Measurements from ENCODE around the gene USP5.
"Not testable (repeated sequence)": the region's sequence is repeated elsewhere in the genome, so short reads cannot be mapped to it uniquely, and the experiment has no call there.

USP5 gene

DNA sequence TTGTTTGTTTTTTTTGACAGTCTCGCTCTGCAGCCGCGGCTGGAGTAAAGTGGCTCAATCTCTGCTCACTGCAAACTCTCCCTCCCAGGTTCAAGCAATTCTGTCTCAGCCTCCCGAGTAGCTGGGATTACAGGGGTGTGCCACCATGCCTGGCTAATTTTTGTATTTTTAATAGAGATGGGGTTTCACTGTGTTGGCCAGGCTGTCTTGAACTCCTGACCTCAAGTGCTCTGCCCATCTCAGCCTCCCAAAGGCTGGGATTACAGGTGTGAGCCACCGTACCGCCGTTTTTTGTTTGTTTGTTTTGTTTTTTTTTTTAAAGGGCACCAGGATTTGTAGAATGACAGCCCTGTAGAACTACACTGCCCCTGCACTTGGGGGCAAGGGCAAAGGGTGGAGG lies 36.8 kb downstream of the USP5 start:
- DNase-seq (ENCODE audit: low spot score) = not testable (repeated sequence)

DNA sequence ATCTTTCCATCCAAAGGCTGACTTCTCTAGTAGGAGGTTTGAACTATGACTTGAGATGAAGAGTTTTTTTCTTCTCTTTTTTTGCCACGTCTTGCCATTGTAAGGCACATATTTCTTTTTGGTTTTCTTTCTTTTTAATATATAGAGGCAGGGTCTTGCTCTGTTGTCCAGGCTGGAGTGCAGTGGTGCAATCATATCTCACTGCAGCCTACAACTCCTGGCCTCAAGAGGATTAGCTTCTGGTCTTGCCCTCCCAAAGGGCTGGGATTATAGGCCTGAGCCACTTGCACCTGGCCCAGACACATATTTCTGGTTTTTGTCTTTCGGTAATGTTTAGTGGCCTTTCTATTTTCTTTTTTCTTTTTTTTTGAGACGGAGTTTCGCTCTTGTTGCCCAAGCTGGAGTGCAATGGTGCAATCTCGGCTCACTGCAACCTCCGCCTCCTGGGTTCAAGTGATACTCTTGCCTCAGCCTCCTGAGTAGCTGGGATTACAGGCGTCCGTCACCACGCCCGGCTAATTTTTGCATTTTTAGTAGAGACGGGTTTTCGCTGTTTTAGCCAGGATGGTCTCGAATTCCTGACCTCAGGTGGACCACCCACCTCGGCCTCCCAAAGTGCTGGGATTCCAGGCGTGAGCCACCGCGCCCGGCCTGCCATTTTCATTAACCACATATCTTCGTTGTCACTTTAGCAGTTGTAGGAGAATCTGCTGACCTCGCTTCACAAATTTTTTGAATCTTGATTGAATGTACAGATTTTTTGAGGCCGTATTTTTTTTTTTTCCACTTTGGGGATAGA lies 38.0 kb downstream of the USP5 start:
- DNase-seq (ENCODE audit: low spot score) = not testable (repeated sequence)

DNA sequence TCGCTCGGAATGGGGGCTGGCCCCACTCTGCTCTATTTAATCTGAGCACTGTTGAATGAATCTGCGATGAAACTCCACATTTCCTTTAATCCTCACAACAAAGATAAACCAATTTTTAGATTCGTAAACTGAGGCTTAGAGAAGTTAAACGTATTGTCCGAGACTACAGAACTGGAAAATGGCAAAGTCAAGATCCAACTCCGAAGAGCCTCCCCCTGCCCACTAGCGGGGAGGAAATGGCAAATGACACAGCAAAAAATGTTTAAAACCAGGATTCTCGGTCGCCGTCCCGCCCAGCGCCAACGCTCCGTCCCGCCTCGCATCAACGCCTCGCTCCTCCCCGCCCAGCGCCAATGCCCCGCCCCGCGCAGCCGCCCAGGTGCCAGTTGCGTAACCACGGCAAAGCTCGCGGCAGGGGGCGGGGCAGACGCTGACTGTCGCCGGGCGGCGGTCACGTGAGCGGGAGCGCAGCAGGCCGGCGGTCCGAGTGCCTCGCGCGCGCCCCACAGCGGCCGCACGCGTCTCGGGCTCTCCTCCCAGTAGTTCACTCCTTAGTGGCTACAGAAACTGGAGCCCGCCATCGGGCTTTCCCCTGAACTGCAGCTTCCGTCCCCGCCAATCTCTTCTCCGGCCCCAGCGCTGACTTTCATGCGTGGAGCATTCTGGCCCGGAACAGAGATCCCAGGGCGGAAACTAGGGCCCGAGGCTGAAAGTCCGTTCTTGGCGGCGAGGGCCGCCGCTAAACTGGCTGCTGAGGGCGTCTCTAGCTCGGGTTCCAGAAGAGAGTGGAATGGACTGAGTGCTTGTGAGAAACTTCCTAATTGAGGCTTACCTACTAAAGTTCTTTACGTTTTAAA lies 39.1 kb downstream of the USP5 start:
- DNase-seq (ENCODE audit: low spot score) = peak; percentile 100

DNA sequence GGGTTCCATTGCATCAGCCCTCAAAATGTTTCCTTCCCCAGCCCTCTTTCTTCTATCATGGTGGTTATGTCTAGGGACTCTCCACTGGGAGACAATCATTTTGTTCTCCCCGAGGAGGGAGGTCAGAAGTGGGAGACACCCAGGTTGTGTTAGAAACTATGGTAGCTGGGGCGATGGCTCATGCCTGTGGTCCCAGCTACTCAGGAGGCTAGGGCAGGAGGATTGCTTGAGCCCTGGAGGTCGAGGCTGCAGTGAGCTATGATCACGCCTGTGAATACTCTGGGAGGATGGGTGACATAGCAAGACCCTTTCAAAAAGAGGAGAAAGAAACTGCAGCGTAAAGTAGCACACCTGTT lies 39.7 kb downstream of the USP5 start:
- no peak for DNase-seq (ENCODE audit: low spot score)

DNA sequence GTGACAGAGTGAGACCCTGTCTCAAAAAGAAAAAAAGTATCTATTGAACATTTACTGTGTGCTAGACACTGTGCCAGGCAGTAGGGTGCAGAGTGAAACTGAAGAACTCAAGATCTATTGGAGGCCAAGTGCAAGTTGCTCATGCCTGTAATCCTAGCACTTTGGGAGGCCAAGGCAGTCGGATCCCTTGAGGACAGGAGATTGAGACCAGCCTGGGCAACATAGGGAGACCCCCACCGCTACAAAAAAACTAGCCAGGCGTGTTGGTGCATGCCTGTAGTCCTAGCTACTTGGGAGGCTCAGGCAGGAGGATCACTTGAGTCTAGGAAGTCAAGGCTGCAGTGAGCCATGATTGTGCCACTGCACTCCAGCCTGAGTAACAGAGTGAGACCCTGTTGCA lies 40.7 kb downstream of the USP5 start:
- not testable (repeated sequence) for DNase-seq (ENCODE audit: low spot score)

DNA sequence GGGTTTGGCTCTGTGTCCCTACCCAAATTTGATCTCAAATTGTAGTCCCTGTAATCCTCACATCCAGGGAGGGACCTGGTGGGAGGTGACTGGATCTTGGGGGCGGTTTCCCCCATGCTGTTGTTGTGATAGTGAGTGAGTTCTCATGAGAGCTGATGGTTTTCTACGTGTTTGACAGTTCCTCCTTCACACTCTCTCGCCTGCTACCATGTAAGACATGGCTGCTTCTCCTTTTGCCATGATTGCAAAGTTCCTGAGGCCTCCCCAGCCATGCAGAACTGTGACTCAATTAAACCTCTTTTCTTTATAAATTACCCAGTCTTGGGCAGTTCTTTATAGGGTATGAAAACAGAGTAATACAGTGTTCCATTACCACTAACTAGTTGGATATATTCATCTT lies 42.4 kb downstream of the USP5 start:
- DNase-seq (ENCODE audit: low spot score) = no peak

DNA sequence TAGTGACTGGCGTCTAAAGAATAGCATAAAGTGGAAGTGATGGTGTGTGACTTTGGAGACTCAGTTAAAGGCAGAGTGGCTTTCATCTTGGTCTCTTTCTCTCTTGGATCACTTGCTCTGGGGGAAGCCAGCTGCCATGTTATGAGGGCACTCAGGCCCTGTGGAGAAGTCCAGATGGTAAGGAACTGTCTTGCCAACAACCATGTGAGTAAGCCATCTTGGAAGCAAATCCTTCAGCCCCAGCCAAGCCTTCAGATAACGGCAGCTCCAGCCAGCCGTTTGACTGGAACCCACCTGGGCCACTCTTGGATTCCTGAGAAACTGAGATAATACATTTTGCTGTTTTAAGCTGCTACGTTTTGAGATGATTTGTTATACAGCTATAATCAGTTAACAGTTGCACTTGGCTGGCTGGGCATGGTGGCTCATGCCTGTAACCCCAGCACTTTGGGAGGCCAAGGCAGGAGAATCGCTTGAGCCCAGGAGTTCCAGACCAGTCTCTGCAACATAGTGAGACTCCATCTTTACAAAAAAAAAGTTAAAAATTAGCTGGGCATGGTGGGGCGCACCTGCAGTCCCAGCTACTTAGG lies 45.0 kb downstream of the USP5 start:
- no peak for DNase-seq (ENCODE audit: low spot score)

DNA sequence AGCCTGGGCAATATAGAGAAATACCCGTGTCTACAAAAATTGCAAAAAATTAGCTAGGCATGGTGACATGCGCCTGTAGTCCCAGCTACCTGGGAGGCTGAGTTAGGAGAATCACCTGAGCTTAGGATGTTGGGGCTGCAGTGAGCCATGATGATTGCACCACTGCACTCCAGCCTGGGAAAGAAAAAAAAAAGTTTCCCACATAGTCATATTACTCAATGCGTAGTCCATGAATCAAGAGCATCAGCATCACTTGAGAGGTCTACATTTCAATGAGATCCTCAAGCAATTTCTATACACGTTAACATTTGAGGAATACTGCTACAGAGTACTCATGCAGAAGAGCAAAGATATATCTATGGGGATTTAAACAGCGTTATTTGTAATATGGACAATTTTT lies 47.5 kb downstream of the USP5 start:
- no peak for DNase-seq (ENCODE audit: low spot score)

DNA sequence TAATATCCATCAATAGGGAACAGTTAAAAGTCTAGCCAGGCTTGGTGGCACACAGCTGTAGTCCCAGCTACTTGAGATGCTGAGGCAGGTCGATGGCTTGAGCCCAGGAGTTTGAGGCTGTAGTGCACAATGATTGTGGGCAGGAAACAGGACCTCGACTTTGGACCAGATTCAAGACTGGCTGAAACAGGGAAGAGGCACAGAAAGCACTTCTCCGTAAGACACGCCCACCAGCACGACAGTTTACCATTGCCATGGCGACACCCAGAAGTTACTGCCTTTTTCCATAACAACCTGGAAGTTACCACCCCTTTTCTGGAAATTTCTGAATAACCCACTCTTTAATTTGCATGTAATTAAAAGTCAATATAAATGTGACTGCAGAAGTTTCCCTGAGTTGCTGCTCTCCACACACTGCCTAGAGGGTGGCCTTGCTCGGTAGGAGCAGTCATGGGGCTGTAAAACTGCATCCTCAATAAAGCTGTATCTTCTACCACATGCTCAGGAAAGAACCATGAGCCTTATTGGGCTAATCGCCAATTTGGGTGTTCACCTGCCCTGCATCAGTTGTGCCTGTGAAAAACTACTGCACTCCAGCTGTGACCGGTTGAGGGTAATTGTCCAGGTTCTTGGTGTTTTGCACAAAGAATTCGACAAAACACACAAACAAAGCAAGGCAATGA lies 48.0 kb downstream of the USP5 start:
- peak; percentile 34 for DNase-seq (ENCODE audit: low spot score)

DNA sequence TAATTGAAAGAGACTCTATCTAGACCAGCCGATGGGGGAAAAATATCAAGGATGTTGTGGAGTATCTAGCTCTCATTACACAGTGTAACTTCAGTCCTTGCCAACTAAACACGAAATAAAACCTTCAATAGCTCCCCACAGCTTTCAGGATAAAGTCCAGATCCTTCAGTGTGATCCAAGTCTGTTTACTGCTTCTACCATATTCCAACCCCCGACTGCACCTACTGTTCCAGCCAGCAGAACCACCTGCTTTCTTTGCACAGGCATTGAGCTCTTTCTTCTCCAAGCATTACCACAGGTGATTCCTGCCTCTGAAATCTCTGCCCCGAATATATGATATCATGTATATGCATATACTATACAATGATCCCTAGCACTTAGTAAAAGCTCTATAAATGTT lies 50.5 kb downstream of the USP5 start:
- no peak for DNase-seq (ENCODE audit: low spot score)

DNA sequence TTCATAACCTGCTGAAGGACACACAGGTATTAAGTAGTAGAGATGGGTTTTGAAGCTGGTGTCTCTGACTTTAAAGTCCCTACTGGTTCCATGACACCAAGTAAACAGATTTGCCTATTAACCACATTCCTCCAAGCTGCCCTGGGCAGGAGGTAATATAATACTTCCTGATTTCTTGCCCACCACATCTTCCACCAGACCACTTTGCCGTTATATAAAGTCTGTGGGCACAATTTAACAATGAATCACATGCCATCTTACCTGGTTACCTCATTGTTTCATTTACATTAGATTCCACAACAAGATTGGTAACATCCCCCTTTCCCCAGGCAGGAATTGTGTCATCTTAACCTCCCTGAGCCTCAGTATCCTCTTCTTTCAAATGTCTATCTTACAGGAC lies 51.8 kb downstream of the USP5 start:
- no peak for DNase-seq (ENCODE audit: low spot score)

DNA sequence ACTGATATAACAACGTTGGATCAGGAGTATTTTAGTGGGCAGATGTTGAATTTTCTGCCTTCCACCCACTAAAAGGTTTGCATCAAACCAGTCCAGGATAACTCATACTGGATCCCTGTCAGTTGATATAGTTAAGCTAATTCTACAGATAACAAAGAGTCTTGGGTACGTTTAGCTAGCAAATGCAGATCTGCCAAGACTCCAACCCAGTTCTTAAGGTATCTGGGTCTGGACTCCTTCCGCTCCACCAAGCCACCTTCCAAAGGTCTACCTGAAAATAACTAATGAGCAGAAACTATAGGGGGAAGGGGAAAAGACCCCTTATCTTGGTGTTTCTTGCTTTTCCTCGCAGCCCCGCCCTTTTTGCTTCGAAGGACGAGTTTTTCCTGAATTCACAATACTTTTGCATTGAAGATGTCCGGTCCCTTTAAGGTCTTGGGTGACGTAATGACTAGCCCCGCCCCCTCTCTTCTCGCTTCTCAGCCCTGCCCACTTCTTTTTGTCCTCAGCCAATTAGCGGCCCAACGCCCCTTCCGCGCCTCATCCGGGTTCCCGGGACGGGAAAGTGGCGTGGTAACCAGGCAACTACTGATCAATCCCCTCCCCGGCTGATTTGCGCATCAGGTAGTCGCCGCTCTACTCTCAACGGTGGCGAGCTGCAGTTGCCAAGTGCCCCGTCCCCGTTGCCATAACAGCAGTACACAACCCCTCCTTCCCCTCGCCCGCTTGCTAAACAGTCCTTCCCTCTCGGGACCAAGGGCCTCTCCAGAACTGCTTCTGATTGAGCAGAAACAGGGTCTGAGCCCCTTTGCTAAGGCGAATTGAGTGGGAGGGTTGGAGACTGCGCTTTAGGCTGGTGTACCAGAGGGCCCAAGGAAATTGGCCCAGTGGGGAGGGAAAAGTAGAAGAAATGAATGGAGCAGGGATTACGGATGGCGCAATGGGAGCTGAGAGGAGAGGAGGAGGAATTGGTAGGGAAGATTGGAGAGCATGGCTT lies 52.6 kb downstream of the USP5 start, which contains the start of gene LRRC23:
LRRC23 (plus strand) TSS at position 543 of the 997 bp plus-strand sequence. CDS start 812 bp downstream, outside the sequence.
- DNase-seq (ENCODE audit: low spot score) = peak; percentile 98

DNA sequence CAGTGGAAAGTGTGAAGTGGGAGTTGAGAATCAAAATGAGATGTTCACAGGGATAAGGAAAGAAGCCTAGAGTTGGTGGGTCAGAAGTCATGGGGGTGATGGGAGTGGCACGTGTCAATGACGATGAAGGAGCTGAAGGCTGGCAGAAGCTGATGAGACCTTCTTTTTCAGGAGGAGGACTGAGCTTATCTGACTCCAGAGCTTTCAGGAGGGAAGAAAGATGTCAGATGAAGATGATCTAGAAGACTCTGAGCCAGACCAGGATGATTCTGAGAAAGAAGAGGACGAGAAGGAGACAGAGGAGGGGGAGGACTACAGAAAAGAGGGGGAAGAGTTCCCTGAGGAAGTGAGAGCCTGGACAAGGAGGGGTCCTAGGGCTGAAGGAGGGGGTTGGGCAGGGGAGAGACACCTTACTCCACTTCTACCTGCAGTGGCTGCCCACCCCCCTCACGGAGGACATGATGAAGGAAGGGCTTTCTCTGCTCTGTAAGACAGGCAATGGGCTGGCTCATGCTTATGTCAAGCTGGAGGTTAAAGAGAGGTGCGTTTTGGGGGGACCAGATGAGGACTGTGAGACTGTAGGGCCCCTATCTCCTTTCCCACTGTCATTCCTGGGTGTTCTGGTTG lies 53.6 kb downstream of the USP5 start:
- no peak for DNase-seq (ENCODE audit: low spot score)

DNA sequence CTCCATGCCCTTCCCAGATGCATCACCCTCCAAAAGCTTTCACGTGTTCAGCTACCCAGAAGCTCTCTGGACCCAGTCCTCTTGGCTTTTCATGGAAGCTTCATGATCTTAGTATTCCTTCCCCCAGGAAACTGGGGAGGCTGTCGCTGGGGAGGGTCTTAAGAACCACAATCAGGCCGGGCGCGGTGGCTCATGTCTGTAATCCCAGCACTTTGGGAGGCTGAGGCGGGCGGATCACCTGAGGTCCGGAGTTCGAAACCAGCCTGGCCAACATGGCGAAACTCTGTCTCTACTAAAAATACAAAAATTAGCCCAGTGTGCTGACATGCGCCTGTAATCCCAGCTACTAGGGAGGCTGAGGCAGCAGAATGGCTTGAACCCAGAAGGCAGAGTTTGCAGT lies 56.2 kb downstream of the USP5 start:
- not testable (repeated sequence) for DNase-seq (ENCODE audit: low spot score)

DNA sequence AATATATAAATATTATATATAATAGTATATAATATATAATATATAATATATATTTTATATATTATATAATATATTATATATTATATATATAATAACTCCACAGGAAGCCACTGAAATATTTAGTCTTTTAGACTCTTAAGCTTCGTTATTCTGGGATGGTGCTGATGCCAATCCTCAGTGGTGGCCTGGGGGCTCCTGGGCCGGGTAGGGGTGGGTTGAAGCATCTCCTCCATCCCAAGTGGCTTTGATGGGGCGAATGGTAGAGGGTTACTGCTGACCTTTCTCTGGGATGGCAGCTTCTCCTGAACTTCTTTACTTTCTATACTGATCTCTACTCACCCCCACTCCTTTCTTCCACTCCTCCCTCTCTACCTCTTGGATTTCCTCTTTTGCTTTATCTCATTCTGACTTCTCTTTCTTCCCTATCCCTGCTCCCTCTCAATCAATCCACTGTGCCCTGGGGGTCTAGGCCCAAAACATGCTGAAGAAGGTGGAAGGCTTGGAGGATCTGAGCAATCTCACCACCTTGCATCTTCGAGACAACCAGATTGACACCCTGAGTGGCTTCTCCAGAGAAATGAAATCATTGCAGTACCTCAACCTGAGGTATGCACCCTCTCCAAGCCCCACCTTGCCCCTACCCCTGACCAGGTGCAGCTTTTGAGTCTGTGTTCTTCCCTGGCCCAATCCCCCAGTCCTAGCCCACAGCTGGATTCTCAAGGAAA lies 57.6 kb downstream of the USP5 start:
- no peak for DNase-seq (ENCODE audit: low spot score)

DNA sequence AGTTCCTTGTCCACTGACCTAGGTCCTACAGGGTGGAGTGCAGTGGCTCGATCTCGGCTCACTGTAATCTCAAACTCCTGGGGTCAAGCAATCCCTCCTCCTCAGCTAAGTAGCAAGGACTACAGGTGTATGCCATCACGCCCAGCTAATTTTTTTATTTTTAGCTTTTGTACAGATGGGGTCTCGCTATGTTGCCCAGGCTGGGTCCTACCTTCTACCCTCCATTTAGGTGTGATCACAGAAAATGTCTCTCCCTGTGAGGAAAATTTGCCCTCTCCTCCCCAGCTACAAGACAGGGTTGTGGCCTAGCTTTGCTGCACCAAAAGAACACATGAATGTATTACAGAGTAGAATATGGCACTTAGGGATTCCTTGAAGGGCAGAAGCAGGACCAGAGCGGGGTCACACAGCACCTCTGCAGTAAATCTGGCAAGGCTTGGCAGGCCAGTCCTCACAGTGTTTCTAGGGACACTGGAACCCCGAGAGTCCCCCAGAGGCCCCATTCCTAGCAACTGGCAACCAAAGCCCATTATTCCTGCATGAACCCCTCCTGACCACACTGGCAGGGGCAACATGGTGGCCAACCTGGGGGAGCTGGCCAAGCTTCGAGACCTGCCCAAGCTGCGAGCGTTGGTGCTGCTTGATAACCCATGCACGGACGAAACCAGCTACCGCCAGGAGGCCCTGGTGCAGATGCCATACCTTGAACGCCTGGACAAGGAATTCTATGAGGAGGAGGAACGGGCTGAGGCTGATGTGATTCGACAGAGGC lies 60.4 kb downstream of the USP5 start:
- no peak for DNase-seq (ENCODE audit: low spot score)

DNA sequence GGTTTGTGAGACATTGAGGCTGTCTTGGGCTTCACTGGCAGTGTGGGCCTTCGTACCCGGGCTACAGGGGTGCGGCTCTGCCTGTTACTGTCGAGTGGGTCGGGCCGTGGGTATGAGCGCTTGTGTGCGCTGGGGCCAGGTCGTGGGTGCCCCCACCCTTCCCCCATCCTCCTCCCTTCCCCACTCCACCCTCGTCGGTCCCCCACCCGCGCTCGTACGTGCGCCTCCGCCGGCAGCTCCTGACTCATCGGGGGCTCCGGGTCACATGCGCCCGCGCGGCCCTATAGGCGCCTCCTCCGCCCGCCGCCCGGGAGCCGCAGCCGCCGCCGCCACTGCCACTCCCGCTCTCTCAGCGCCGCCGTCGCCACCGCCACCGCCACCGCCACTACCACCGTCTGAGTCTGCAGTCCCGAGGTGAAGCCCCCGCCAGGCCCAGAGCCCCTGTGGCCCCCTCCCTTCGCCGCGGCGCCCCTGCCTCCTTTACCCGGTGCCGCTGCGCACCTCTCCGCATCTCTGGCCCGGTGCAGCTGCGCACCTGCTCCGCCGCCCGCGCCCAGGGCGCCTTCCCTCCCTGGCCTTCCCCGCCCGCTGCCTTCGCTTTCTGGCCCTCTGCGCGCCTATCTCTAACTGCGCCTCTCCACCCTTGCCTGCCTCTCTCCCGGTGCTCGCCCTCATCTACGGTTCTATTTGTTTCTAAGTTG lies 62.4 kb downstream of the USP5 start, which contains the start of gene ENO2:
ENO2 (plus strand) TSS at position 335 of the 701 bp plus-strand sequence. CDS start 1,253 bp downstream, outside the sequence.
- DNase-seq (ENCODE audit: low spot score) = peak; percentile 78

Data from LoVo (cell line).